NB4 (cell line): Measurements from ENCODE around the gene HSD17B4.

Experiments
- POLR2A ChIP-seq: IDR thresholded peaks from 2 replicates; pipeline ENCODE4 v1.6.1; 2011; ENCODE audit warnings: mild to moderate bottlenecking; ENCODE audit not compliant: insufficient read length; ENCODE audit errors: extremely low read depth
- TF ChIP-seq, protein P1 (sequence below): IDR thresholded peaks from one replicate; pipeline ENCODE4 v1.5.1; 2012; ENCODE audit warnings: low read depth, low read length

DNA sequence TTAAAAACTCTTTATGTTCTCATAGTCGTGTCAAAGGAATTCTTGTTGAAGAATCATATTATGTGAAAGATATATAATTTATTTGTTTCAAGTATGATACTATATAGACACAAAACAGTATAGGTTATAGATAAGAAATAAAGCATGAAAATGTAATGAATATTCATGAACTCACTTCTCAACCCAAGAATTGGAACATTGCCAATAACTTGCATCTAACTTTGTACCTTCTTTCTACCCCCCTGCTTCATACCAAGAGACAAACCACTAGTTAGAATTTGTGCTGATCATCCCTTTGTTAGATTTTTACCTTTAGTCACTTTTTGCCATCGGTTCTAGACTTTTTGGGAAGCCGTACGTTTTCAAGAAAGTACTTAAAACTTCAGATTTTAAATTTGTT lies 32.6 kb downstream of the HSD17B4 start:
- TF ChIP-seq, protein P1, sequence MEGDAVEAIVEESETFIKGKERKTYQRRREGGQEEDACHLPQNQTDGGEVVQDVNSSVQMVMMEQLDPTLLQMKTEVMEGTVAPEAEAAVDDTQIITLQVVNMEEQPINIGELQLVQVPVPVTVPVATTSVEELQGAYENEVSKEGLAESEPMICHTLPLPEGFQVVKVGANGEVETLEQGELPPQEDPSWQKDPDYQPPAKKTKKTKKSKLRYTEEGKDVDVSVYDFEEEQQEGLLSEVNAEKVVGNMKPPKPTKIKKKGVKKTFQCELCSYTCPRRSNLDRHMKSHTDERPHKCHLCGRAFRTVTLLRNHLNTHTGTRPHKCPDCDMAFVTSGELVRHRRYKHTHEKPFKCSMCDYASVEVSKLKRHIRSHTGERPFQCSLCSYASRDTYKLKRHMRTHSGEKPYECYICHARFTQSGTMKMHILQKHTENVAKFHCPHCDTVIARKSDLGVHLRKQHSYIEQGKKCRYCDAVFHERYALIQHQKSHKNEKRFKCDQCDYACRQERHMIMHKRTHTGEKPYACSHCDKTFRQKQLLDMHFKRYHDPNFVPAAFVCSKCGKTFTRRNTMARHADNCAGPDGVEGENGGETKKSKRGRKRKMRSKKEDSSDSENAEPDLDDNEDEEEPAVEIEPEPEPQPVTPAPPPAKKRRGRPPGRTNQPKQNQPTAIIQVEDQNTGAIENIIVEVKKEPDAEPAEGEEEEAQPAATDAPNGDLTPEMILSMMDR = no peak
- no peak for TF ChIP-seq POLR2A
